NCI-H460 (cell line): ENCODE results near the gene PRIM1. TPM values are rescaled to one million over a fixed set of nuclear protein-coding genes. Genes with fewer than 3 reads are reported as not detected.
"Not testable (repeated sequence)": the region's sequence is repeated elsewhere in the genome, so short reads cannot be mapped to it uniquely, and the experiment has no call there.

ENCODE experiments used
- DNase-seq: peaks from one replicate; pipeline ENCODE4 v3.0.0-alpha.2; 2016; ENCODE audit warnings: low read depth; ENCODE audit errors: extremely low read depth
- total RNA-seq: library from RNA; depleted of rRNA; stranded (reverse); fragments of >200 nt; shearing (Covaris generic); gene quantifications from 2 replicates; pipeline ENCODE4 v1.2.3, GENCODE V29; 2014

The PRIM1 gene
- total RNA-seq, 1 experiment from 2014 or later, result 34.1 TPM

- no peak for DNase-seq
These were observed 31.4 kb downstream of the PRIM1 start for GRCh38 chr12:56720731-56721151.

GRCh38 chr12:56719056-56719455 lies 33.1 kb downstream of the PRIM1 start:
- no peak for DNase-seq

- DNase-seq, result no peak
These were observed 33.5 kb downstream of the PRIM1 start for GRCh38 chr12:56718636-56719035.

GRCh38 chr12:56718149-56718548 lies 34.0 kb downstream of the PRIM1 start:
- no peak for DNase-seq

GRCh38 chr12:56716933-56717880 lies 34.9 kb downstream of the PRIM1 start:
- no peak for DNase-seq

GRCh38 chr12:56716458-56716857 lies 35.7 kb downstream of the PRIM1 start:
- DNase-seq, result no peak

GRCh38 chr12:56715798-56716197 lies 36.3 kb downstream of the PRIM1 start:
- no peak for DNase-seq

- DNase-seq, result no peak
These were observed 37.6 kb downstream of the PRIM1 start for GRCh38 chr12:56714431-56714929.

GRCh38 chr12:56713345-56713744 lies 38.8 kb downstream of the PRIM1 start:
- no peak for DNase-seq

GRCh38 chr12:56709759-56710376 lies 42.3 kb downstream of the PRIM1 start:
- DNase-seq, result no peak

GRCh38 chr12:56704522-56704921 lies 47.6 kb downstream of the PRIM1 start:
- DNase-seq, result not testable (repeated sequence)

GRCh38 chr12:56699020-56699661 lies 53.0 kb downstream of the PRIM1 start:
- no peak for DNase-seq

- DNase-seq, result no peak
These were observed 56.6 kb downstream of the PRIM1 start for GRCh38 chr12:56695327-56696101.

- DNase-seq, result no peak
These were observed 58.0 kb downstream of the PRIM1 start for GRCh38 chr12:56694161-56694560.

GRCh38 chr12:56688846-56689109 lies 63.3 kb downstream of the PRIM1 start:
- no peak for DNase-seq

- peak; percentile 99 for DNase-seq
These were observed 63.8 kb downstream of the PRIM1 start, which contains the start of gene PTGES3 for GRCh38 chr12:56688129-56688845. TSS of gene PTGES3 (minus strand) at chr12:56688284. CDS start at chr12:56687999, 285 bp downstream.

- no peak for DNase-seq
These were observed 64.6 kb downstream of the PRIM1 start for GRCh38 chr12:56687223-56688128.

- no peak for DNase-seq
These were observed 67.3 kb downstream of the PRIM1 start for GRCh38 chr12:56684745-56685359.
